Activated CD8-positive, alpha-beta T cell treated with anti-CD3 and anti-CD28 coated beads, Interleukin-2, amount 10 ng/mL, durations not matched to agents 7 days and 5 days (primary cell): ENCODE data around the gene OR1Q1. TPM values are rescaled to one million over a fixed set of nuclear protein-coding genes. Genes with fewer than 3 reads are reported as not detected.

Source experiments
- ATAC-seq: fragments of 150-1000 bp; cut with Tn5 transposase; one replicate; pipeline ENCODE4 v1.10.0; 2021; ENCODE audit warnings: moderate library complexity
- CTCF ChIA-PET: fragments of 350-600 bp; sonication (Branson Sonifier 250); formaldehyde crosslinking; loops from one replicate; lab custom pipeline; 2021; ENCODE audit warnings: antibody characterized with exemption; lab: Charles Lee
- POLR2A ChIA-PET: fragments of 350-600 bp; sonication (Branson Sonifier 250); formaldehyde crosslinking; loops from one replicate; lab custom pipeline; 2021; ENCODE audit warnings: antibody characterized with exemption; lab: Charles Lee
- DNase-seq: peaks from one replicate; pipeline ENCODE4 v3.0.0-alpha.2; 2020
- H3K27ac Mint-ChIP-seq: one replicate; pipeline ENCODE4 v1.8.0; 2021; ENCODE audit warnings: mild to moderate bottlenecking, mixed read lengths
- H3K27me3 Mint-ChIP-seq: one replicate; pipeline ENCODE4 v1.8.0; 2021; ENCODE audit warnings: low read depth, mixed read lengths
- H3K36me3 Mint-ChIP-seq: one replicate; pipeline ENCODE4 v1.8.0; 2021; ENCODE audit warnings: low read depth, mixed read lengths
- H3K4me1 Mint-ChIP-seq: one replicate; pipeline ENCODE4 v1.8.0; 2021; ENCODE audit warnings: low read depth, mixed read lengths
- H3K4me3 Mint-ChIP-seq: one replicate; pipeline ENCODE4 v1.8.0; 2021; ENCODE audit warnings: mild to moderate bottlenecking, mixed read lengths
- H3K9me3 Mint-ChIP-seq: one replicate; pipeline ENCODE4 v1.8.0; 2022; ENCODE audit warnings: mixed read lengths; ENCODE audit not compliant: insufficient read depth
- total RNA-seq, 2 experiments: library from RNA; stranded (reverse); gene quantifications; one replicate each; pipeline ENCODE4 v1.2.3, GENCODE V29; 2021

Gene OR1Q1
- total RNA-seq, 2 experiments from 2014 or later: not detected

DNA sequence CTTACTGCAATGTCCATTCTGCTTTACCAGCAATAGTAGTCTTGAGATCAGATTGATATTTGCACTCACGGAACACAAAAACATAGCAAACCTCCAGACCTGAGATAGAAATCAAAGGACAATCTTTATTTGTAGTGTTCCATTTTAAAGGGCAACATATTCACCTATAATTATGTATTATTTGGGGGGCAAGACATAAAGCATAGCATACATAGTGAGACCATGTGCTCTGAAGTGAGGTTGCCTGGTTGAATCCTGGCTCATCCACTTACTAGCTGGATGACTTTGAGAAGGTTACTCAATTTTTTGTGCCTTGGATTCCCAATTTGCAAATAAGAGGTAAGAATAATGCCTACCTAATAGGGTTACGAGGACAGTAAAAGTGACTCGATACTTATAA is 43.0 kb downstream of the OR1Q1 start, which contains the start of gene OR1B1:
TSS of gene OR1B1 (minus strand) at position 101 of the 400 bp plus-strand sequence.
- ATAC-seq: no peak
- Mint-ChIP-seq H3K27me3 (peaks cover 10% of the 10 kb centered on the region), H3K4me1 (no peaks in the 10 kb centered on the region), H3K36me3 (no peaks in the 10 kb centered on the region), H3K9me3 (no peaks in the 10 kb centered on the region), H3K4me3 (no peak within 1 kb of the TSS), H3K27ac (no peak within 1 kb of the TSS)
- no peak for DNase-seq
- ChIA-PET POLR2A (no interaction called here), CTCF (no interaction called here)

DNA sequence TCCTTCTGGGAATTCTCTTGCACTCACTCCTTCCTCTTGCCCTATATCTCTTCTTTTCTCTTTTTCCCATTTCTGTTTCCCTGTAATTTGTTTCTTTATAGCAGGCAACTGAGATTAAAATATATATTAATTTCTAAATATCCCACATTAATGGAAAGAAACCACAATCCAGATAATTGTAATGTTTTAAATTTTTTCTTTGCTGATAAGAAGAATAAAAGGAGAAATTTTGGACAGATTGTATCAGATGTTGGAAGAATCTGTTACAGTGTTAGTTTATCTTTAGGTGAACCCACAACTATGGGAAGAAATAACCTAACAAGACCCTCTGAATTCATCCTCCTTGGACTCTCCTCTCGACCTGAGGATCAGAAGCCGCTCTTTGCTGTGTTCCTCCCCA is 46.9 kb downstream of the OR1Q1 start, which contains the start of gene OR1L1:
TSS of gene OR1L1 (plus strand) at position 301 of the 400 bp plus-strand sequence. CDS start at position 301, 0 bp downstream.
- no peak for ATAC-seq

More for the DNA sequence above, 46.9 kb downstream of the OR1Q1 start, which contains the start of gene OR1L1:
- Mint-ChIP-seq H3K36me3 (no peaks in the 10 kb centered on the region), H3K4me3 (no peak within 1 kb of the TSS), H3K27ac (no peak within 1 kb of the TSS), H3K9me3 (no peaks in the 10 kb centered on the region), H3K4me1 (no peaks in the 10 kb centered on the region), H3K27me3 (peaks cover 2% of the 10 kb centered on the region)
- ChIA-PET CTCF (no interaction called here), POLR2A (no interaction called here)
- DNase-seq: no peak

Other genes starting within 250 kb of the OR1Q1 start
- under 1 TPM; 0.26 to 0.37 TPM for gene PTGS1, start 243.7 kb upstream of the OR1Q1 start, total RNA-seq
- gene OR1J1, start 136.8 kb upstream of the OR1Q1 start, total RNA-seq: not detected
- not detected for gene OR1J2, start 103.9 kb upstream of the OR1Q1 start, total RNA-seq
- gene OR1J4, start 95.6 kb upstream of the OR1Q1 start, total RNA-seq: not detected
- not detected for gene OR1N1, start 87.4 kb upstream of the OR1Q1 start, total RNA-seq
- not detected for gene OR1N2, start 61.6 kb upstream of the OR1Q1 start, total RNA-seq
- gene OR1L8, start 31.4 kb upstream of the OR1Q1 start, total RNA-seq: not detected
- not detected for gene OR1B1, start 42.9 kb downstream of the OR1Q1 start, total RNA-seq
- gene OR1L1, start 47.0 kb downstream of the OR1Q1 start, total RNA-seq: not detected
- gene OR1L3, start 60.4 kb downstream of the OR1Q1 start, total RNA-seq: not detected
- not detected for gene OR1L4, start 109.3 kb downstream of the OR1Q1 start, total RNA-seq
- gene OR1L6, start 127.6 kb downstream of the OR1Q1 start, total RNA-seq: not detected
- gene OR5C1, start 174.2 kb downstream of the OR1Q1 start, total RNA-seq: not detected
- gene OR1K1, start 185.4 kb downstream of the OR1Q1 start, total RNA-seq: not detected
- gene PDCL, start 213.8 kb downstream of the OR1Q1 start, total RNA-seq: 10 to 100 TPM; 25.9 to 27.3 TPM